ENCODE results near the gene WDR19.
"Not testable (repeated sequence)": the region's sequence is repeated elsewhere in the genome, so short reads cannot be mapped to it uniquely, and the experiment has no call there.

Gene WDR19

GRCh38 chr4:39181905-39182638 lies at the start of gene WDR19:
Gene WDR19, plus strand, starts transcription at chr4:39182529. Its CDS starts 29 bp downstream, at chr4:39182558.
- peak; percentile 88 to 100 (median 99) for DNase-seq

GRCh38 chr4:39133623-39134022 lies 48.7 kb upstream of the WDR19 start:
- DNase-seq: no peak

GRCh38 chr4:39134683-39135306 lies 47.5 kb upstream of the WDR19 start:
- DNase-seq: peak in 1 of 56 donors; percentile 20

GRCh38 chr4:39138227-39138626 lies 44.1 kb upstream of the WDR19 start:
- not testable (repeated sequence) for DNase-seq

GRCh38 chr4:39146211-39146610 lies 36.1 kb upstream of the WDR19 start:
- DNase-seq: no peak

GRCh38 chr4:39154009-39154408 lies 28.3 kb upstream of the WDR19 start:
- no peak for DNase-seq

GRCh38 chr4:39157520-39157919 lies 24.8 kb upstream of the WDR19 start:
- no peak for DNase-seq

- no peak for DNase-seq
Observed at GRCh38 chr4:39166177-39166576, 16.2 kb upstream of the WDR19 start.

- DNase-seq: no peak
Observed at GRCh38 chr4:39166669-39167068, 15.7 kb upstream of the WDR19 start.

- no peak for DNase-seq
Observed at GRCh38 chr4:39169426-39169825, 12.9 kb upstream of the WDR19 start.

- DNase-seq: no peak
Observed at GRCh38 chr4:39170301-39170700, 12.0 kb upstream of the WDR19 start.

- DNase-seq: no peak
Observed at GRCh38 chr4:39178706-39179105, 3.6 kb upstream of the WDR19 start.

GRCh38 chr4:39179681-39180080 lies 2.6 kb upstream of the WDR19 start:
- no peak for DNase-seq

GRCh38 chr4:39180629-39181028 lies 1.7 kb upstream of the WDR19 start:
- not testable (repeated sequence) for DNase-seq

- DNase-seq: peak in 1 of 56 donors; percentile 1
Observed at GRCh38 chr4:39181520-39181904, 817 bp upstream of the WDR19 start.

GRCh38 chr4:39201963-39202362 lies 19.6 kb downstream of the WDR19 start:
- no peak for DNase-seq

- DNase-seq: no peak
Observed at GRCh38 chr4:39204543-39204942, 22.2 kb downstream of the WDR19 start.

- no peak for DNase-seq
Observed at GRCh38 chr4:39205000-39205399, 22.7 kb downstream of the WDR19 start.

- no peak for DNase-seq
Observed at GRCh38 chr4:39205476-39205875, 23.1 kb downstream of the WDR19 start.

- DNase-seq: no peak
Observed at GRCh38 chr4:39227906-39228305, 45.6 kb downstream of the WDR19 start.

- DNase-seq: no peak
Observed at GRCh38 chr4:39228377-39228776, 46.0 kb downstream of the WDR19 start.

- DNase-seq: no peak
Observed at GRCh38 chr4:39230462-39230861, 48.1 kb downstream of the WDR19 start.

GRCh38 chr4:39231660-39232059 lies 49.3 kb downstream of the WDR19 start:
- DNase-seq: no peak

All from nucleus accumbens (tissue), 56 donors.